IPS-NIHi7 (cell line): ENCODE measurements around the gene MGAT1.
A peak's percentile ranks its signal among the peaks of the same experiment; 100 is the strongest.

Experiments
- DNase-seq: peaks from one replicate; pipeline ENCODE4 v3.0.0; 2012; ENCODE audit warnings: mixed read lengths; ENCODE audit errors: extremely low spot score

MGAT1 gene

GRCh38 chr5:180824630-180825476, 22.2 kb upstream of the MGAT1 start:
- no peak for DNase-seq

GRCh38 chr5:180823940-180824629, 21.5 kb upstream of the MGAT1 start:
- DNase-seq = no peak

GRCh38 chr5:180823346-180823745, 20.7 kb upstream of the MGAT1 start:
- no peak for DNase-seq

GRCh38 chr5:180821538-180821937, 18.9 kb upstream of the MGAT1 start:
- no peak for DNase-seq

GRCh38 chr5:180820788-180821321, 18.2 kb upstream of the MGAT1 start:
- DNase-seq = no peak

- DNase-seq = no peak
Measured at GRCh38 chr5:180818677-180819341, 16.2 kb upstream of the MGAT1 start.

- no peak for DNase-seq
Measured at GRCh38 chr5:180817893-180818674, 15.5 kb upstream of the MGAT1 start.

GRCh38 chr5:180816608-180817534, 14.3 kb upstream of the MGAT1 start:
- DNase-seq = no peak

GRCh38 chr5:180815293-180815917, 12.8 kb upstream of the MGAT1 start:
- no peak for DNase-seq

- no peak for DNase-seq
Measured at GRCh38 chr5:180813420-180813819, 10.8 kb upstream of the MGAT1 start.

- no peak for DNase-seq
Measured at GRCh38 chr5:180811623-180812124, 9.1 kb upstream of the MGAT1 start.

GRCh38 chr5:180810959-180811622, 8.5 kb upstream of the MGAT1 start:
- DNase-seq = no peak

GRCh38 chr5:180810210-180810958, 7.8 kb upstream of the MGAT1 start:
- peak; percentile 94 for DNase-seq

GRCh38 chr5:180809403-180810209, 7.0 kb upstream of the MGAT1 start:
- DNase-seq = peak; percentile 91

GRCh38 chr5:180808461-180809000, 5.9 kb upstream of the MGAT1 start:
- DNase-seq = no peak

GRCh38 chr5:180807654-180808414, 5.2 kb upstream of the MGAT1 start:
- DNase-seq = no peak

GRCh38 chr5:180807046-180807445, 4.4 kb upstream of the MGAT1 start:
- no peak for DNase-seq
